OCI-LY7 (cell line): ENCODE data around the gene PLVAP.

Source experiments
- CTCF ChIP-seq: fragments of 200-600 bp; sonication (generic); conservative IDR thresholded peaks from 2 replicates; pipeline ENCODE4 v1.5.1; 2014; ENCODE audit warnings: mild to moderate bottlenecking, antibody characterized with exemption, low read length, moderate library complexity, mixed read lengths
- EZH2phosphoT487 ChIP-seq: fragments of 200-600 bp; sonication (generic); IDR thresholded peaks from 2 replicates; pipeline ENCODE4 v1.6.1; 2018; ENCODE audit warnings: low read depth, borderline replicate concordance, mild to moderate bottlenecking, mixed run types, antibody characterized with exemption, low read length, moderate library complexity, mixed read lengths

- TF ChIP-seq CTCF (no peak), EZH2phosphoT487 (no peak)
These were observed 1.1 kb upstream of the PLVAP start for GRCh38 chr19:17378271-17378670.
